K562 (cell line): ENCODE results near the gene DNM1. TPM values are rescaled to one million over a fixed set of nuclear protein-coding genes. Genes with fewer than 3 reads are reported as not detected.

Experiments
- KDM2B ChIP-seq: fragments of 250-450 bp; sonication (Bioruptor Pico); IDR thresholded peaks from 2 replicates; pipeline ENCODE4 v1.8.0; 2021; ENCODE audit warnings: mild to moderate bottlenecking, moderate library complexity
- NCOA4 ChIP-seq: fragments of 450-650 bp; IDR thresholded peaks from 2 replicates; pipeline ENCODE4 v1.6.1; 2018; ENCODE audit warnings: mild to moderate bottlenecking; ENCODE audit not compliant: partially characterized antibody
- TAF9B ChIP-seq: fragments of 450-650 bp; IDR thresholded peaks from 2 replicates; pipeline ENCODE4 v1.6.1; 2018; ENCODE audit warnings: mild to moderate bottlenecking; ENCODE audit not compliant: partially characterized antibody
- ZNF76 ChIP-seq: fragments of 250-450 bp; sonication (Bioruptor Pico); IDR thresholded peaks from 2 replicates; pipeline ENCODE4 v1.4.0; 2020; ENCODE audit warnings: mild to moderate bottlenecking, moderate library complexity, borderline replicate concordance
- polyA plus RNA-seq, 8 experiments: library from polyadenylated mRNA; depleted of rRNA in 4 of 8; stranded (reverse) in 5 of 8; unstranded in 3 of 8; fragments of >200 nt; fragmentation: Nextera tagmentation in 2 of 8; fragmentation: Illumina TruSeq in 1 of 8; extraction: Ambion mirVana in 2 of 8; extraction: Trizol in 1 of 8; gene quantifications; 2 replicates each; pipeline versions ENCODE4 v1.2.1 to v1.2.3, GENCODE V29; 2011 to 2014; ENCODE audit warnings: inconsistent platforms in 1 of 8, missing spikeins in 1 of 8
- total RNA-seq, 7 experiments: library from RNA; depleted of rRNA in 6 of 7; stranded (reverse); fragments of >200 nt in 6 of 7; fragmentation: Illumina TruSeq in 2 of 7; extraction: Trizol in 2 of 7; gene quantifications; 2 replicates each; pipeline versions ENCODE4 v1.2.1 to v1.2.3, GENCODE V29; 2011 to 2021; ENCODE audit warnings: low replicate concordance in 1 of 7
- TF ChIP-seq, protein P1 (sequence below): sonication (generic); formaldehyde crosslinking; IDR thresholded peaks from 2 replicates; pipeline ENCODE4 v1.8.0; 2022; ENCODE audit warnings: mild to moderate bottlenecking, missing genetic modification reagents

Gene DNM1
- total and polyA plus RNA-seq, 9 of the 15 experiments (the other 6 are each of a cell fraction or from before 2014, with no cell fraction given): 0.39 to 23.1 (median 9.1) TPM

DNA sequence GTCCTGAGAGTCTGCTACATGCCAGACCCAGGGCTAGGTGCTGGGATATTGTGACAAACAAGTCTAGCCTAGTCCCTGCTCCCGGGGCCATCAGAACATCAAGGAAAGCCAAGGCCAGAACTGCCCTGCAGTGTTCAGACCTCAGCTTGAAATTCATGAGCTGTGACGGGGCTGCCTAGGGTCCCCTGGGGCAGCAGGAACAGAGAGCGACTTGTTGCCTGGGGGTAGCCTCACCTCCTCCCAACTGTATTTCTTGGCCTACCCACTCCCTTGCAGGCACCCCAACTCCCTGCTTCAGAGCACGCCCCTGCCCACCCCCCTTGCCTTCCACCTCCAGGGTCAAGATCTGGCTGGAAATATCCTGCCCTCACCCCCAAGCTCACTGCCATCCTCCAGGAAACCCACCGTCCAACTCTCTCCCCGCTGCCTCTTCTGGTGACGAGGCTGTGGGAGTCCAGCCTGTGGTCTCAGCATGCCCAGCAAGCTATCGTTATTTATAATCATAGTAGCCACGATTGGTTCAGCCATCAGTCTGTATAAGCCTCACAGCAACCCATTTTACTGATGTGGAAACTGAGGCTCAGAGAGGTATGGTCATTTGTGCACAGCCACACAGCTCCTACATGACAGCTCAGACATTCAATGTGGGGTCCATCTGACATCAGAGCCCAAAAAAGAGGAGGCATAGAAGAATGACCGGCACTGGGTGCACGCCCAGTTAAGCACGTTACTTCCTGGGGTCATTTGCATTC is 10.7 kb downstream of the DNM1 start (continued):
- TF ChIP-seq, protein P1, sequence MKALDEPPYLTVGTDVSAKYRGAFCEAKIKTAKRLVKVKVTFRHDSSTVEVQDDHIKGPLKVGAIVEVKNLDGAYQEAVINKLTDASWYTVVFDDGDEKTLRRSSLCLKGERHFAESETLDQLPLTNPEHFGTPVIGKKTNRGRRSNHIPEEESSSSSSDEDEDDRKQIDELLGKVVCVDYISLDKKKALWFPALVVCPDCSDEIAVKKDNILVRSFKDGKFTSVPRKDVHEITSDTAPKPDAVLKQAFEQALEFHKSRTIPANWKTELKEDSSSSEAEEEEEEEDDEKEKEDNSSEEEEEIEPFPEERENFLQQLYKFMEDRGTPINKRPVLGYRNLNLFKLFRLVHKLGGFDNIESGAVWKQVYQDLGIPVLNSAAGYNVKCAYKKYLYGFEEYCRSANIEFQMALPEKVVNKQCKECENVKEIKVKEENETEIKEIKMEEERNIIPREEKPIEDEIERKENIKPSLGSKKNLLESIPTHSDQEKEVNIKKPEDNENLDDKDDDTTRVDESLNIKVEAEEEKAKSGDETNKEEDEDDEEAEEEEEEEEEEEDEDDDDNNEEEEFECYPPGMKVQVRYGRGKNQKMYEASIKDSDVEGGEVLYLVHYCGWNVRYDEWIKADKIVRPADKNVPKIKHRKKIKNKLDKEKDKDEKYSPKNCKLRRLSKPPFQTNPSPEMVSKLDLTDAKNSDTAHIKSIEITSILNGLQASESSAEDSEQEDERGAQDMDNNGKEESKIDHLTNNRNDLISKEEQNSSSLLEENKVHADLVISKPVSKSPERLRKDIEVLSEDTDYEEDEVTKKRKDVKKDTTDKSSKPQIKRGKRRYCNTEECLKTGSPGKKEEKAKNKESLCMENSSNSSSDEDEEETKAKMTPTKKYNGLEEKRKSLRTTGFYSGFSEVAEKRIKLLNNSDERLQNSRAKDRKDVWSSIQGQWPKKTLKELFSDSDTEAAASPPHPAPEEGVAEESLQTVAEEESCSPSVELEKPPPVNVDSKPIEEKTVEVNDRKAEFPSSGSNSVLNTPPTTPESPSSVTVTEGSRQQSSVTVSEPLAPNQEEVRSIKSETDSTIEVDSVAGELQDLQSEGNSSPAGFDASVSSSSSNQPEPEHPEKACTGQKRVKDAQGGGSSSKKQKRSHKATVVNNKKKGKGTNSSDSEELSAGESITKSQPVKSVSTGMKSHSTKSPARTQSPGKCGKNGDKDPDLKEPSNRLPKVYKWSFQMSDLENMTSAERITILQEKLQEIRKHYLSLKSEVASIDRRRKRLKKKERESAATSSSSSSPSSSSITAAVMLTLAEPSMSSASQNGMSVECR (CRISPR knock-in tag): no peak
- TF ChIP-seq TAF9B (no peak), ZNF76 (CRISPR knock-in tag) (no peak), KDM2B (CRISPR knock-in tag) (no peak), NCOA4 (peak; percentile 72)
